ENCODE measurements around the gene TMEM11.
A peak's percentile ranks its signal among the peaks of the same experiment; 100 is the strongest.

Gene TMEM11

DNA sequence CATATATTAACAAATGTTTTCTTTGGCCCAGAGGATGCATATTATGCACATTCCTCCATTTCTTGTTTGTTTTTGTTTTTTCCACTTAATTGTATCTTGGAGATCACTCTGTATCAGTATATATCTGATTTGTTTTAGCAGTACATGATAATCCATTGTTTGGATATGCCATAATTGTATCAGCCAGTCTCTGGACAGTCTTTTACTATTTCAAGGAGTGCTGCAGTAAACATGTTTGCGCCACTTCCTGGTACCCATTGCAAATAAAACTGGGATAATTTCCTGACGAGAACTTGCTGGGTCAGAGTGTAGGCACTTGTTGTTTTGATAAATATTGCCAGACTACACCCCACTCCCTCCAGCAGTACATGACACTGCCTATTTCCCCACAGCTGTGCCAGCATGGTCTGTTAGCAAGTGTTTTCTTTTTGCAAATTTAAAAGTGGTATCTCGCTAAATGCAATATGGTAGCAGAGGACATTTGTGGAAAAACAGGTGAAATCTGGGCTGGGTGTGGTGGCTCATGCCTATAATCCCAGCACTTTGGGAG, 4.9 kb upstream of the TMEM11 start:
- H3K27ac ChIP-seq = no peak overlapping the region
- TF ChIP-seq CTCF (conservative IDR thresholded peaks at IDR 0.05; ENCODE audit: low read depth) = no peak
- ChIA-PET POLR2A (ENCODE audit: low non-redundant PET) (no interaction called here), CTCF (no interaction called here)
- DNase-seq (ENCODE audit: low spot score) = no peak

GRCh38 chr17:21218101-21218500, 4.1 kb upstream of the TMEM11 start:
- CTCF ChIA-PET = no interaction called here

DNA sequence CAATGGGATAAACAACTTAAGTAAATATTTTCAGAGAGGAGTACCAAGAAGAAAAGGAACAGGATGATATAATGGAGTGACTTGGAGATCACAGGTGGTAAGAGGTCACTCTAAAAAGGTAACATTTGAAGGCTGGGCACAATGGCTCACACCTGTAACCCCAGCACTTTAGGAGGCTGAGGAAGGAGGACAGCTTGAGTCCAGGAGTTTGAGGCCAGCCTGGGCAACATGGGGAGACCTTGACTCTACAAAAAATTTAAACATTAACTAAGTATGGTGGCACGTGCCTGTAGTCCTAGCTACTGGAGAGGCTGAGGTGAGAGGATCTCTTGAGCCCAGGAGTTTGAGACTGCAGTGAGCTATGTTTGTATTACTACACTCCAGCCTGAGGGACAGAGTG, 3.4 kb upstream of the TMEM11 start:
- ChIA-PET POLR2A (ENCODE audit: low non-redundant PET) (no interaction called here), CTCF (no interaction called here)
- H3K27ac ChIP-seq = no peak overlapping the region
- no peak for TF ChIP-seq CTCF (conservative IDR thresholded peaks at IDR 0.05; ENCODE audit: low read depth)
- no peak for DNase-seq (ENCODE audit: low spot score)

More at GRCh38 chr17:21218101-21218500, 4.1 kb upstream of the TMEM11 start:
- no peak for TF ChIP-seq CTCF (conservative IDR thresholded peaks at IDR 0.05; ENCODE audit: low read depth)
- no peak for DNase-seq (ENCODE audit: low spot score)
- H3K27ac ChIP-seq = no peak overlapping the region
- POLR2A ChIA-PET (ENCODE audit: low non-redundant PET) = no interaction called here

GRCh38 chr17:21215935-21216334, 2.0 kb upstream of the TMEM11 start:
- H3K27ac ChIP-seq = peak overlapping the region; percentile 95
- ChIA-PET CTCF (no interaction called here), POLR2A (ENCODE audit: low non-redundant PET) (no interaction called here)
- TF ChIP-seq CTCF (conservative IDR thresholded peaks at IDR 0.05; ENCODE audit: low read depth) = no peak
- DNase-seq (ENCODE audit: low spot score) = peak; percentile 31

GRCh38 chr17:21214777-21215541, 998 bp upstream of the TMEM11 start:
- ChIA-PET CTCF (no interaction called here), POLR2A (ENCODE audit: low non-redundant PET) (no interaction called here)
- TF ChIP-seq CTCF (conservative IDR thresholded peaks at IDR 0.05; ENCODE audit: low read depth) = no peak
- peak; percentile 25 for DNase-seq (ENCODE audit: low spot score)
- peak overlapping the region; percentile 95 for H3K27ac ChIP-seq

DNA sequence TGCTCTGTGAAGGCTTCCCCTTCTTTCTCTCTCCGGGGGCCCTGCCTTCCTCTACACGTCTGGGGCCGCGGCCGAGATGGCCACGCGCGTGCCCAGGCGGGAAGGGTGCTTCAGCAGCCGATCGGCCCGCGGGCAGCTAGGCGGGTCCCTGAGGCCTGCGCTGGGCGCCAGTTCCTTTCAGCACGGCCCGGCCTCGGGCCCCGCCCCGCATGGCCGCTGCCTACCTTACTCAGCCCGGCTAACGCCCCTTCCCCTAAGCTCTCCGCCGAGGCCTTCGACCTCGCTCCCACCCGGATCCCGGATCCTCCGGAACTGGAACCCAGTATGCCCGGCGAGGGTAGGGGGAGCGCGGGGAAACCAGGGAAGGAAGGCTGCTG, 335 bp downstream of the TMEM11 start:
- no peak for DNase-seq (ENCODE audit: low spot score)
- POLR2A ChIA-PET (ENCODE audit: low non-redundant PET) = no interaction called here
- H3K27ac ChIP-seq = peak overlapping the region; percentile 95
- TF ChIP-seq CTCF (conservative IDR thresholded peaks at IDR 0.05; ENCODE audit: low read depth) = no peak
- CTCF ChIA-PET = interaction anchor here (0.6 to 1.7 kb wide), 2 partner anchors 94 to 95 kb away, joined by 4 to 7 read pairs; no protein-coding TSS in a partner anchor

All from RWPE1 (cell line).